Endodermal cell (in vitro differentiated cells): Measurements from ENCODE around the gene BACE1. TPM values are rescaled to one million over a fixed set of nuclear protein-coding genes. Genes with fewer than 3 reads are reported as not detected.

Source experiments
- DNase-seq: peaks from one replicate; pipeline ENCODE4 v3.0.0-alpha.2; 2017
- H3K27ac ChIP-seq: 2 replicates; pipeline ENCODE4 v1.5.1; 2013; ENCODE audit warnings: mild to moderate bottlenecking, low read depth, low read length, moderate library complexity
- H3K27me3 ChIP-seq: 2 replicates; pipeline ENCODE4 v1.6.1; 2013; ENCODE audit warnings: mild to moderate bottlenecking, low read length, moderate library complexity; ENCODE audit not compliant: insufficient read depth, control insufficient read depth, poor library complexity, severe bottlenecking
- H3K36me3 ChIP-seq: 2 replicates; pipeline ENCODE4 v1.7.0; 2013; ENCODE audit warnings: mild to moderate bottlenecking, low read length, moderate library complexity; ENCODE audit not compliant: control insufficient read depth, insufficient read depth
- H3K4me1 ChIP-seq: one replicate; pipeline ENCODE4 v1.7.0; 2013; ENCODE audit warnings: low read length; ENCODE audit not compliant: control insufficient read depth, insufficient read depth
- H3K4me3 ChIP-seq: 2 replicates; pipeline ENCODE4 v1.5.1; 2013; ENCODE audit warnings: mild to moderate bottlenecking, low read length, moderate library complexity
- H3K9ac ChIP-seq: 2 replicates; pipeline ENCODE4 v1.6.1; 2013; ENCODE audit warnings: mild to moderate bottlenecking, low read length, moderate library complexity; ENCODE audit not compliant: poor library complexity, severe bottlenecking; ENCODE audit errors: extremely low read depth
- H3K9me3 ChIP-seq: 2 replicates; pipeline ENCODE4 v1.6.1; 2013; ENCODE audit warnings: mild to moderate bottlenecking, low read length, moderate library complexity; ENCODE audit not compliant: control insufficient read depth
- H3K27ac Mint-ChIP-seq: 2 replicates; pipeline ENCODE4 v1.8.0; 2020; ENCODE audit warnings: mixed read lengths
- H3K27me3 Mint-ChIP-seq: 2 replicates; pipeline ENCODE4 v1.8.0; 2021; ENCODE audit warnings: mild to moderate bottlenecking, mixed read lengths; ENCODE audit not compliant: insufficient read depth
- H3K36me3 Mint-ChIP-seq: 2 replicates; pipeline ENCODE4 v1.8.0; 2020; ENCODE audit warnings: low read depth, mixed read lengths
- H3K4me1 Mint-ChIP-seq: 2 replicates; pipeline ENCODE4 v1.8.0; 2020; ENCODE audit warnings: mixed read lengths
- H3K4me3 Mint-ChIP-seq: 2 replicates; pipeline ENCODE4 v1.8.0; 2020; ENCODE audit warnings: mild to moderate bottlenecking, moderate library complexity, mixed read lengths
- H3K9me3 Mint-ChIP-seq: 2 replicates; pipeline ENCODE4 v1.8.0; 2020; ENCODE audit warnings: mild to moderate bottlenecking, mixed read lengths
- WGBS, 2 experiments: methylation state at CpG; one replicate each; pipeline versions ENCODE4 v1.1.5 to v1.1.7; 2013; ENCODE audit warnings: missing lambda C conversion rate in 2 of 2, mixed read lengths in 1 of 2; ENCODE audit not compliant: insufficient coverage in 1 of 2, insufficient read length in 1 of 2; 5-methylcytosine and 5-hydroxymethylcytosine counted together
- total RNA-seq, 2 donors: library from RNA; stranded (reverse); fragmentation: NEBNext Ultra II Directional in 1 of 2; extraction: Animal tissue kit (Norgen Biotek cat#: 25700) in 1 of 2; gene quantifications; 2 replicates in 1 of 2; 3 replicates in 1 of 2; pipeline ENCODE4 v1.2.1, GENCODE V29; 2021
- TF ChIP-seq, protein P1 (sequence below): fragments of 200-600 bp; sonication (generic); conservative IDR thresholded peaks from 2 replicates; pipeline ENCODE4 v1.5.0; 2021; ENCODE audit warnings: antibody characterized with exemption, mild to moderate bottlenecking

Gene BACE1
- total RNA-seq, 2 donors from 2014 or later, result 20.8 to 21.7 TPM

- Histone ChIP-seq H3K27me3 (no peaks in the 10 kb centered on the region), H3K4me1 (peaks cover 16% of the 10 kb centered on the region), H3K9me3 (no peaks in the 10 kb centered on the region), H3K9ac (no peak within 1 kb of the TSS), H3K27ac (no peak within 1 kb of the TSS), H3K36me3 (peaks cover 70% of the 10 kb centered on the region), H3K4me3 (no peak within 1 kb of the TSS)
- peaks cover 25% of the 10 kb centered on the region for H3K4me1 Mint-ChIP-seq
- no peak within 1 kb of the TSS for H3K27ac Mint-ChIP-seq
- peaks cover 60% of the 10 kb centered on the region for H3K36me3 Mint-ChIP-seq
- H3K27me3 Mint-ChIP-seq, result no peaks in the 10 kb centered on the region
- H3K4me3 Mint-ChIP-seq, result no peak within 1 kb of the TSS
- TF ChIP-seq, protein P1, sequence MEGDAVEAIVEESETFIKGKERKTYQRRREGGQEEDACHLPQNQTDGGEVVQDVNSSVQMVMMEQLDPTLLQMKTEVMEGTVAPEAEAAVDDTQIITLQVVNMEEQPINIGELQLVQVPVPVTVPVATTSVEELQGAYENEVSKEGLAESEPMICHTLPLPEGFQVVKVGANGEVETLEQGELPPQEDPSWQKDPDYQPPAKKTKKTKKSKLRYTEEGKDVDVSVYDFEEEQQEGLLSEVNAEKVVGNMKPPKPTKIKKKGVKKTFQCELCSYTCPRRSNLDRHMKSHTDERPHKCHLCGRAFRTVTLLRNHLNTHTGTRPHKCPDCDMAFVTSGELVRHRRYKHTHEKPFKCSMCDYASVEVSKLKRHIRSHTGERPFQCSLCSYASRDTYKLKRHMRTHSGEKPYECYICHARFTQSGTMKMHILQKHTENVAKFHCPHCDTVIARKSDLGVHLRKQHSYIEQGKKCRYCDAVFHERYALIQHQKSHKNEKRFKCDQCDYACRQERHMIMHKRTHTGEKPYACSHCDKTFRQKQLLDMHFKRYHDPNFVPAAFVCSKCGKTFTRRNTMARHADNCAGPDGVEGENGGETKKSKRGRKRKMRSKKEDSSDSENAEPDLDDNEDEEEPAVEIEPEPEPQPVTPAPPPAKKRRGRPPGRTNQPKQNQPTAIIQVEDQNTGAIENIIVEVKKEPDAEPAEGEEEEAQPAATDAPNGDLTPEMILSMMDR, result no peak
- 92 to 100% methylated on average over 2 to 8 of the region's 8 CpGs for WGBS, 2 experiments
- no peaks in the 10 kb centered on the region for H3K9me3 Mint-ChIP-seq
- peak; percentile 39 for DNase-seq
Observed at GRCh38 chr11:117290809-117291396, 25.2 kb downstream of the BACE1 start, which contains the start of gene BACE1-AS. Gene BACE1-AS, plus strand, starts transcription at chr11:117291346.

DNA sequence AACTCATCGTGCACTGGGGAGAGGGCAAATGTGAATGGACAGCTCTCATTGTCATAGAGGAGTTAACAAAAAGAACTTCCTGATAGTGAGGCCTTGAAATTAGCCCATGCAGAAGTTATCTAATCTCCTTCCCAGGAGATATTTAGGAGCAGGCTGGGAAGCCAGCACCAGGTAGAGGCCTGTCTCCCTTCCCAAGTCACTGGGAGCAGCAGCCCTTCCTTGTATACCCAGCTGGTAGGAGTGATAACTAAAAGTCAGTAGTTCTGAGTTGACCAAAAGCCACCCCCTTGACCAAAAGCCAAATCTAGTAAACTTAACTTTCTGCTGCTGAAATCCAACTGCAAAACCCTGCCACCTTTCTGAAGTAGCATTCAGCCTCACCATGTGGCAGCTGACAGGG is 26.3 kb downstream of the BACE1 start:
- no peaks in the 10 kb centered on the region for H3K9me3 ChIP-seq

DNA sequence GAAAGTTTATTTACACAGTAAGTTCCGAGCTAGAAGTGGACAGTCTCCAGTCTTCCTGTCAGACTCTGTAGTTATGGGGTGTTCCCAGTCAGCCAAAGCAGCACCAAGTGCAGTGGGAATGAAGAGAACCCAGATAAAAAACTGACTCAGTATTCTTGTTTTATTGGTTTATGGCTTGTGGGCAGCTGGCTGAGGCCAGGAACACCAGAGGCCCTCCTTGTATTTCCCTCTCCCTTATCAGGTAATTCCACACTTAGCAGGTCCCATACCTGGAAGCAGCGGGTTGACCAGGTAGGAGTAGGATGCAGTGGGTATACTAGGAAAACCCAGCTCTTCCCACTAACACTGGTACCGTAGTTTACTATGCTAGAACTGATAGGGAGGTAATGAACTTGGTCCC is 28.4 kb downstream of the BACE1 start:
- no peak overlapping the region for H3K27ac Mint-ChIP-seq
- Histone ChIP-seq H3K27me3 (no peaks in the 10 kb centered on the region), H3K27ac (no peak overlapping the region), H3K36me3 (peaks cover 89% of the 10 kb centered on the region), H3K9me3 (no peaks in the 10 kb centered on the region), H3K9ac (no peak overlapping the region), H3K4me1 (peaks cover 12% of the 10 kb centered on the region), H3K4me3 (no peak overlapping the region)
- DNase-seq, result peak; percentile 8
- H3K4me3 Mint-ChIP-seq, result no peak overlapping the region
- peaks cover 25% of the 10 kb centered on the region for H3K4me1 Mint-ChIP-seq
- TF ChIP-seq, protein P1, result no peak
- 88 to 91% methylated on average over 1 of the region's 3 CpGs for WGBS, 2 experiments
- no peaks in the 10 kb centered on the region for H3K27me3 Mint-ChIP-seq
- peaks cover 67% of the 10 kb centered on the region for H3K36me3 Mint-ChIP-seq
- H3K9me3 Mint-ChIP-seq, result no peaks in the 10 kb centered on the region

More for the DNA sequence above, 26.3 kb downstream of the BACE1 start:
- no peaks in the 10 kb centered on the region for H3K27me3 Mint-ChIP-seq
- H3K27ac Mint-ChIP-seq, result no peak overlapping the region
- peaks cover 25% of the 10 kb centered on the region for H3K4me1 Mint-ChIP-seq
- TF ChIP-seq, protein P1, result no peak
- no peaks in the 10 kb centered on the region for H3K9me3 Mint-ChIP-seq
- DNase-seq, result peak; percentile 31
- Histone ChIP-seq H3K9ac (no peak overlapping the region), H3K4me1 (peaks cover 12% of the 10 kb centered on the region), H3K27ac (no peak overlapping the region), H3K27me3 (no peaks in the 10 kb centered on the region), H3K4me3 (no peak overlapping the region), H3K36me3 (peaks cover 81% of the 10 kb centered on the region)
- no peak overlapping the region for H3K4me3 Mint-ChIP-seq
- WGBS, 2 experiments, result 90 to 93% methylated on average over 1 of the region's 1 CpG
- peaks cover 68% of the 10 kb centered on the region for H3K36me3 Mint-ChIP-seq
